Measurements from ENCODE around the gene WDR74.
A peak's percentile ranks its signal among the peaks of the same experiment; 100 is the strongest.

WDR74 gene

DNA sequence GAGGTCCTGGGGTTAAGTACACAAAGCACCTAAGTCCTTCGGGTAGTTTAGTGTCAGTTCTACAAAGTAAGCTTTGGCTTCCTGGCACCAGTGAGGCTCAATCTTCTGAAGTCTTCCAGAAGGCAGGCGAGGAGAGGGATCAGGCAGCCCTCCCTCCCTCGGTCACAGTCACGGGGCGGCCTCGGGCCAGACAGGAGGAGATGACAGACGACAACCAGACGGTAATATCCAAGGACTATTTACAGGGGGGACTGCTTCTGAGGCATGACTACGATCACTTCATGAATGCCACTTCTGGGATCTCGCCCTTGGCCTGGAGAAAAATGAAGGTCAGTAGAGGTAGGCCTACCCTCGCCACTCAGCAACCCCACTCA is 47.2 kb downstream of the WDR74 start:
- TF ChIP-seq, protein P1, sequence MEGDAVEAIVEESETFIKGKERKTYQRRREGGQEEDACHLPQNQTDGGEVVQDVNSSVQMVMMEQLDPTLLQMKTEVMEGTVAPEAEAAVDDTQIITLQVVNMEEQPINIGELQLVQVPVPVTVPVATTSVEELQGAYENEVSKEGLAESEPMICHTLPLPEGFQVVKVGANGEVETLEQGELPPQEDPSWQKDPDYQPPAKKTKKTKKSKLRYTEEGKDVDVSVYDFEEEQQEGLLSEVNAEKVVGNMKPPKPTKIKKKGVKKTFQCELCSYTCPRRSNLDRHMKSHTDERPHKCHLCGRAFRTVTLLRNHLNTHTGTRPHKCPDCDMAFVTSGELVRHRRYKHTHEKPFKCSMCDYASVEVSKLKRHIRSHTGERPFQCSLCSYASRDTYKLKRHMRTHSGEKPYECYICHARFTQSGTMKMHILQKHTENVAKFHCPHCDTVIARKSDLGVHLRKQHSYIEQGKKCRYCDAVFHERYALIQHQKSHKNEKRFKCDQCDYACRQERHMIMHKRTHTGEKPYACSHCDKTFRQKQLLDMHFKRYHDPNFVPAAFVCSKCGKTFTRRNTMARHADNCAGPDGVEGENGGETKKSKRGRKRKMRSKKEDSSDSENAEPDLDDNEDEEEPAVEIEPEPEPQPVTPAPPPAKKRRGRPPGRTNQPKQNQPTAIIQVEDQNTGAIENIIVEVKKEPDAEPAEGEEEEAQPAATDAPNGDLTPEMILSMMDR (conservative IDR thresholded peaks at IDR 0.05) = no peak
- peak overlapping the region; percentile 96 for H3K27ac ChIP-seq

DNA sequence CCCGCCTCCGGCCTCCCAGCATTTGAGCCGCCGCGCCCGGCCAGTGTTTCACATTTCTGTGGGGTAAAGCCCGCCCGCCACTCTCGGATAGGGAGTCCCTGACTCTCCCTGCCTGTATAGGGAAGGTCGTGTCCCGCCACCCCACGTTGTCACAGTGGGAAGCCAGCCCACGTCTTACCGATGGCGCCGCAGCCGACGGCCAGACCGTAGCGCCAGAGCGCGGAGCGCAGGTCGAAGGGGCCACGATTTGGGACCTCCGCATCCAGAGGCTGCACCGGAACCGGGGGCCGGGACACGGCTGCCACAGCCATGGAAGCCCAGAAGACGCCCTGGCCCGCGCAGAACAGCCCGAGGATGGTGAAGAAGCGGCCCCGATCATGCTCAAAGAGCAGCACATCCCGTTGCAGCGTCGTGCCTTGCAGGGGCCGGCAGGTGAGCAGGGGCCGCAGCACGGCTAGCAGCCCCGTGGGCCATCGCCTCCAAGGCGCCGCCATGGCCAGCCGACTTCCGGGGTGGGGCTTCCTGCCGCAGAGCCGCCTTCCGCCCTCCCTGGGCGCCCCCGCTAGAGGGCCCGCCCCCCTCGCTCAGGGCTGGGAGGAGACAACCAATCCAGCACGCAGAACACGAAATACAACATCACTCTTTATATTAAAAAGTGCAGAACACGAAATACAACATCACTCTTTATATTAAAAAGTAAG is 47.7 kb downstream of the WDR74 start, which contains the start of gene TMEM223:
Gene TMEM223 (minus strand): TSS at position 506 of the 701 bp plus-strand sequence. CDS start 12 bp downstream, at position 494.
- peak within 1 kb of the TSS; percentile 96 for H3K27ac ChIP-seq
- TF ChIP-seq, protein P1 (conservative IDR thresholded peaks at IDR 0.05) = no peak

DNA sequence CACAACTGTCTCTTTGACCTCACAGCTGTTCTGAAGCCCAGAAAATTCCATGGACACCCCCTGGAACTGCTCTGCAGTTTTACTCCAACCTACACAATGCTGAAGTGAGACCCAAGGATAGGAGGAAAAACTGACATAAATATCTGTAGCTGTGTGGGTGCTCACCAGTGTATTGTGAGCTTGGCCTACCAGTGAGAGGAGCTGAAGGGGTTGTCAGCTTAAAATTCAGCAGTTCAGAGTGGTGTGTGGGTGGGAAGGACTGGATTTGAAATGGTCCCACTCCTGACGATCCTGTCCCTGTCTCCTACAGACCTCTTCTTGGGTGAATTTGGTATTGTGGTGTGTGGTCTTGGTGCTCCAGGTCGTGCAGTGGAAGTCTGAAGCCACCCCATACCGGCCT is 49.8 kb downstream of the WDR74 start:
- H3K27ac ChIP-seq = peak overlapping the region; percentile 96
- TF ChIP-seq, protein P1 (conservative IDR thresholded peaks at IDR 0.05) = no peak

DNA sequence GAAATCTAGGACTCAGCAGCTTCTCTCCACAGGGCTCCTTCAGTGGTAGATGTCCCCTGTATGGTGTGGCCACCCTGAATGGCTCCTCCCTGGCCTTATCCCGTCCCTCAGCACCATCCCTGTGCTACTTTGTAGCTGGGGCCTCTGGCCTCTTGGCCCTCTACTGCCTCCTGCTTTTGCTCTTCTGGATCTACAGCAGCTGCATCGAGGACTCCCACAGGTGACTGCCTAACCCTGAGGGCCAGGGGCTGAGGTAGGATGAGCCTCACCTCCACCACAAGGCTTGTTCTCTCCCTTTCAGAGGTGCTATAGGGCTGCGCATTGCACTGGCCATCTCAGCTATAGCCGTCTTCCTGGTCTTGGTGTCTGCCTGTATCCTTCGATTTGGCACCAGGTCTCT is 50.4 kb downstream of the WDR74 start:
- H3K27ac ChIP-seq = peak overlapping the region; percentile 96
- TF ChIP-seq, protein P1 (conservative IDR thresholded peaks at IDR 0.05) = no peak

DNA sequence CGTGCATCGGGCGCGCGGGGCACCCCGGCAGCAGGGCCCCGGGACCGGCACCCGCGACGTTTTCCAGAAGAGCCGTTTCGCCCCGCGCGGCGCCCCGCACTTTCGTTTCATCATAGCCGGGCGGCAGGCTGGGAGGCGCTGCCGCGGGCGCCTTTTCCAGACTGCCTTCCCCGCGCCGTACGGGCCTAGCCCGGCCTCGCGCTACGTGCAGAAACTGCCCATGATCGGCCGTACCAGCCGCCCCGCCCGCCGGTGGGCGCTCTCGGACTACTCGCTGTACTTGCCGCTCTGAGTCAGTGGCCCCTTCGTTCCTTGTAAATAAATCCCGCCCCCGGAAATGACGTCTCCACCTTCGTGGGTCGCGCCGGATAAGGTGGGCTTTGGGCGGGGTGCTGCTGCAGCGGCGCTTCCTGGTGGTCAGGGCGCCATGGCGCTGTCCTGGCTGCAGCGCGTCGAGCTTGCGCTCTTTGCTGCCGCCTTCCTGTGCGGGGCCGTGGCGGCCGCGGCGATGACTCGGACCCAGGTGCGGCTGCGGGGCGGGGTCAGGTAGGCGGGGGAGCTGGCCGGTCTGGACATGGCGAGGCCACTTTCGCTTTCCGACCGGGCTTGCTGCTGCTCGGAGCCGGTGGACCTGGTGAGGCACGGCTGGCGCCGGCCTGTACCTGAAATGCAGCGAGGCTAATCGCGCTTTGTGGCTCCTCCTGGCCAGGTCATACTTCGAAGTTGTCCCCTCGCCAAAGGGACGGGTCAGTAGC is 52.2 kb downstream of the WDR74 start, which contains the start of gene TMEM179B:
Gene TMEM179B (plus strand): TSS at position 398 of the 755 bp plus-strand sequence. CDS start 30 bp downstream, at position 428.
- peak within 1 kb of the TSS; percentile 96 for H3K27ac ChIP-seq
- TF ChIP-seq, protein P1 (conservative IDR thresholded peaks at IDR 0.05) = no peak

DNA sequence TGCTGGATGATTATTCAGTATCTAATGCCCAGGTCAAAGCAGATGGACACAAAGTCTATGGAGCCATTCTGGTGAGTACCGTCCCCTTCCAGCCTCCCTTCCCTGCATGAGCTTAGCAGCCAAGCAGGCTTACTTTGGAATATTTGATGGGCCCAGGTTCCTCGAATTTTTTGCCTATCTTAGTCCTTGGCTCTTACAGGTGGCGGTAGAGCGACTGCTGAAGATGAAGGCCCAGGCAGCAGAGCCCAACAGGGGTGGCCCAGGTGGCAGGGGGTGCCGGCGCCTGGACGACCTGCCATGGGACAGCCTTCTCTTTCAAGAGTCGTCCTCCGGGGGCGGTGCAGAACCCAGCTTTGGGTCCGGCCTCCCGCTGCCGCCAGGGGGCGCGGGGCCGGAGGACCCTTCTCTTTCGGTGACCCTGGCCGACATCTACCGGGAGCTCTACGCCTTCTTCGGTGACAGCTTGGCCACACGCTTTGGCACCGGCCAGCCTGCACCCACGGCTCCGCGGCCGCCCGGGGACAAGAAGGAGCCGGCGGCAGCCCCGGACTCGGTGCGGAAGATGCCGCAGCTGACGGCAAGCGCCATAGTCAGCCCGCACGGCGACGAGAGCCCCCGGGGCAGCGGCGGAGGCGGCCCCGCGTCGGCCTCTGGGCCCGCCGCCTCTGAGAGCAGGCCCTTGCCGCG is 52.9 kb downstream of the WDR74 start:
- TF ChIP-seq, protein P1 (conservative IDR thresholded peaks at IDR 0.05) = peak; percentile 94
- peak overlapping the region; percentile 96 for H3K27ac ChIP-seq
